ENCODE results near the gene DHRS3. TPM values are rescaled to one million over a fixed set of nuclear protein-coding genes. Genes with fewer than 3 reads are reported as not detected.
"Not testable (repeated sequence)": the region's sequence is repeated elsewhere in the genome, so short reads cannot be mapped to it uniquely, and the experiment has no call there.

Gene DHRS3
- total RNA-seq, 1 experiment from 2014 or later: 28.8 TPM

- DNase-seq (ENCODE audit: low read depth): no peak
These were observed 39.1 kb downstream of the DHRS3 start for GRCh38 chr1:12578860-12579422.

DNA sequence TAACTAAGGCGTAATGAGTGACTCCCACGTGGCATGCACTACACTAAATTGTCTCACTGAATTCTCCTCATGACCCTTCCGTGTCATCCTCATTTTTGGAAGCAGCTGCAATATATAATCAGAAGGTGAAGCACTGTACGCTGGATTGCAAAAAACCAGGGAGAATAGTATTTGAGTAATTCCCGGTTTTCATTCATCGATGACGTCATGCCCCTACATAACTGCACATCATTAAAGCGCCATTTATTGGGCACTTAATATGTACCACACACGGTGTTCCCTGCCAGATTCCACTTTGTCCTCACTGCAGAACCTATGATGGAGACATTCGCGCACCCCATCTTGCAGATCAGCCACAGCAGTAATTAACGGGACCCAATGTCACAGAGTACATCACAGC is 41.0 kb downstream of the DHRS3 start:
- no peak for DNase-seq (ENCODE audit: low read depth)

DNA sequence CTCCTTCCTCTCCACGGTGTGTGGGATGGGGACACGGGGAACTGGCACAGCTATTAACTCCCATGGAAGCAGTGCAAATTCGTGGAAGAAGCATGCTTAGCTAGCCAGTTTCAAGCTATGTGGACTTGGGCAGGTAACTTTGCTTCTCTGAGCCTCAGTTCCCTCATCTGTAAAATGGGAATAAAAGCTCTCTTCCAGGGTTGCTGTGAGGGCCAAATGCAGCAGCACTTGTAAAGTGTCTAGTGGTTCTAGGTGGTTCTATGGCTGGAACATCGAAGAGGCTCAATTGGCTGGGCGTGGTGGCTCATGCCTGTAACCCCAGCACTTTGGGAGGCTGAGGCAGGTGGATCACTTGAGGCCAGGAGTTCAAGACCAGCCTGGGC is 43.3 kb downstream of the DHRS3 start:
- no peak for DNase-seq (ENCODE audit: low read depth)

- DNase-seq (ENCODE audit: low read depth): no peak
These were observed 44.8 kb downstream of the DHRS3 start for GRCh38 chr1:12573015-12573825.

DNA sequence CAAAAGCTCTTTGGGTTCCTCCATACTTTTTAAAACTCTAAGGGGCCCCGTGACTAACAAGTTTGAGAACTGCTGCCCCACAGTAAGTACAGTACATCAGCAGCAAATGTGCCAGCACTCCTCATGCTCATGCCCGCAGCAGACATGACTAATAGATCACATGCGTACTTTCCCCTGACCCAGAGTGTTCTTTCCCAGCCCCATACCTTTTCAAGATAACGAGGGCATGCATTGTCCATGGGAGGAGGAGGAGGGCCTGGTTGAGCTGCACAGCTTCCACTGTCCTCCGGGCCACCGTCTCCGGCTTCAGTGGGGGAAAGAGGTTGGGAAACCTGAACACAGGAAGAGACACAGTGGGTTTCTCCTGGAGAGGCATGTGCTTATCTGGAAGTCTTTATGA is 45.5 kb downstream of the DHRS3 start:
- DNase-seq (ENCODE audit: low read depth): no peak

DNA sequence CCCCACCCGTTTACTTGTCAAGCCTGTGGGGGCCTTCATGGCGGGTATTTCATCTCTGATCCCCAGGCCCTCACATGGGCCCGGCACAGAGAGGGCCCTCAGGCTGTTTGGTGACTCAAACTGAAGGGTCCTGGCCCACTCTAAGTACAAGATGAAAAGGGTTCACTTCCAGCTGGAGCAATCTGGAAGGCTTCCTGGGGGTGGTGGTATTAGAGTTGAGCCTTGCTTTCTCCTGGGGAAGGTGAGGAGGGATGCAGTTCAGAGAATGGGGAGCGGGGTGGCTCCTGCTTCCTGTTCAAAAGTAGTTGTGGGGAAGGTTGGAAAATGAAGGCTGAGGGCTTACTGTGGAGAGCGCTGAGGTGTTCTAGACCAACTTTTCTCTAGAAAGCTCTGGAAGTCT is 47.7 kb downstream of the DHRS3 start:
- no peak for DNase-seq (ENCODE audit: low read depth)

DNA sequence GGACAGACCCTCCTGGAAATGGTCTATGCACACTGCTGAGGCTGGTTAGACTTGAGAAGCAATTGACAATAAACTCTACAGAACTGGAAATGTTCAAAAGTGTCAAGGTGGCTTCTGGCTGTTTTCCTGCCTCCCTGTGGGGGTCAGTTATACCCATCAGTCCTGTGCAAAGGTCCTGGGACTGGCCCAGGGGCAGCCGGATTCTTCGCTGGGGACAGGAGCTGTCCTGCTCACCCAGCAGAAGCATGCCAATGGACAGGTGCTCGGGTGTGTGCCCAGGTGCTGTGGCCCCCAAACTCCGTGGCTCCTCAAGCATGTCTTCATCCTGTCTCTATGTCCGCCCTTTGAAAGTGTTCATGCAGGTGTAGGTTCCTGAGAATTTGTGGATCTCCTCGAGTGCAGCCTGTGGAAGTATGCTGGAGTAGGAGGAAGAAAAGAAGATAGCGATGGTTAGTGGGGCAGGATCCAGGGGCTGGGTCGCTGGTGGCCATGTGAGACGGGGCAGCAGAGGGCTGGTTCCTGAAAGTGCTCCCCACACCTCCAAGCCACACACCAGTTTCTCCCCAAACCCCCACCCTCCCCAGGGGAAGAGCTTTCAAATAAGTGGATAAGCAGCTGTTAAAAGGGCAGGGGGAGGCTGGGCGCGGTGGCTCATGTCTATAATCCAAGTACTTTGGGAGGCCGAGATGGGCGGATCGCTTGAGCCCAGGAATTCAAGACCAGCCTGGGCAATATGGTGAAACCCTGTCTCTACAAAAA is 49.8 kb downstream of the DHRS3 start:
- DNase-seq (ENCODE audit: low read depth): no peak

DNA sequence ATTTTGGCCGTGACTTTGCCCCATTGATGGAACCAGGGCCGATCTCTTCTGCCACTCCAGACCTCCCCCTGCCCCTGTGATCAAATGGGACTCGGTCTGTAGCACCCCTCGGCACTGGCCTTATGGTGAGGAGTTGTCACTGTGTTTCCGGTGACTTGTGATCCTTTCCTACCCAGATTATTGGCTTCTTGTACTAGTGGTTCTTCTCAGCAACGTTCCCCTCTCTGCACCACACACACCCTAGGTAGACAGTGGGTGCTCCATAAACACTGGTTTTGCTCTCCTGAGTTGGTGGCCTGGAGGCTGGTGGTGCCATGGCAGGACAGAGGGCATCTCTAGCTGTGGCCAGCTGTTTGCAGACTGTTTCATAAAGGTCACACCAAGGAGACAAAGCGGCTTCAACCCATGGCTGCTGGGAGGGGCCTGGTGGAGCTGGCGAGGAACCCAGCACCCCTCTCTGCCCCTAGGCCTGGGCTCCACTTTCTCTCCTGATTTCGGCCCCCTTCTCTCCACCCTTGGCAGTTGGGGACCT is 50.7 kb downstream of the DHRS3 start:
- DNase-seq (ENCODE audit: low read depth): no peak

- no peak for DNase-seq (ENCODE audit: low read depth)
These were observed 51.3 kb downstream of the DHRS3 start for GRCh38 chr1:12566484-12567287.

DNA sequence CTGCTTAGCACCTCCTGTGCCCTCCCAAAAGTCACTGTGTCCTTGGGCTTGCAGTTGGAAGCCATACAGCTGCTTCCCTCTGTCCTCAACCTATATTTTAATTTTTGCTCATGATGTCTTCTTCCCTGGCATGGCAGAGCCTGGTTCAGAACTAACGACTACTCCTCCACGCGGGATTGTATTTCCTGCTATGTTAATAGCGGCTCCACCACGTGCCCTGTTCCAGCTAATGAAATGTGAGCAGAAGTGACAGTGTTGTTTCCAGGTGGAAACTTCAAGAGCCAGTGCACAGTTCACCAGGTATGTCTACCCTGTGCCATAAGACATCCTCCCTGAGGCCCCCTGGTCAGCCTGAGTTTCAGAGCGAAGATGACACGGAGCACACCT is 52.1 kb downstream of the DHRS3 start:
- DNase-seq (ENCODE audit: low read depth): no peak

DNA sequence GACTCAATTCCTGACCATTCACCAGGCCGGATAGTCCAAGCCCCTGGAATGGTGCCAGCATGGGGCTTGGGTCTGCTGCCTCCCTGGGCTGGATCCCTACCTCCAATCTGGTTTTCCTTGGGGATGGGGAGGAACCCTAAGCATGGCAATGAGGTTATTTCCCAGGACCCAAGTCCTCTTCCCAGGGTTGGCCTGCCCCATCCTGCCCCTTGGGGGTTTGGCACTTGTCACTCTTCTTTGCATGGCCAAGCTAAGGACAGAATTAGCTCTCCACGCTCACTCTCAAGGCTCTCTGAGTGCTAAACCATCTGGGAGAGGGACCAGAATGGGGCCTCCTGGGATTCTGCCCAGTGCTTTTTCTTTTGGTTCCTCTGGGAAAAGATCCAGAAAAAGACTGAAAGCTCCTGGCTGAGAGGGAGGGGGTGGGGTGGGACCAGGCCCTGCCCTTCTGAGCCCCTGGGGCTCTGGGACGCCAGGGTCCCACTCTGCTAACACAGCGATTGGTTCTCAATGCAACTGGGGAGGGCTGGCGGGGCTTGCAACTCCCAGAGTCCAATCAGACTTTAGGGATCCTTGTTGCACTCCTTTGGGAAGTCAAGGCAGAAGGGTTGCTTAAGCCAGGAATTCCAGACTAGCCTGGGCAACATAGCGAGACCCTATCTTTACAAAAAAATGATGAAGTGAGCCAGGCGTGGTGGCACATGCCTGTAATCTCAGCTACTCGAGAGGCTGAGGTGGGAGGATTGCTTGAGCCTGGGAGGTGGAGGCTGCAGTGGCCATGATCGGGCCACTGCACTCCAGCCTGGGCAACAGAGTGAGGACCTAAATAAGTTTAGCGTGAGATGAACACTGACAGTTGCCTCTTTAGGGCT is 52.7 kb downstream of the DHRS3 start:
- peak; percentile 65 for DNase-seq (ENCODE audit: low read depth)

DNA sequence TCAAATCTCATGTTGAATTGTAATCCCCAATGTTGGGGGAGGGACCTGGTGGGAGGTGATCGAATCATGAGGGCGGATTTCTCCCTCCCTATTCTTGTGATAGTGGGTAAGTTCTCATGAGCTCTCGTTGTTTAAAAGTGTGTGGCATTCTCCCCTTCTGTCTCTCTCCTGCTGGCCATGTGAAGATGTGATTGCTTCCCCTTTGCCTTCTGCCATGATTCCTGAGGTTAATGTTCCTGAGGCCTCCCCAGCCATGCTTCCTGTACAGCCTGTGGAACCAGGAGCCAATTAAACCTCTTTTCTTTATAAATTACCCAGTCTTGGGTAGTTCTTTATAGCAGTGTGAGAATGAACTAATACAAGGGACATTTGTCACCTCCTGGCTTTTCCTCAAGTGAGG is 53.8 kb downstream of the DHRS3 start:
- not testable (repeated sequence) for DNase-seq (ENCODE audit: low read depth)

- DNase-seq (ENCODE audit: low read depth): no peak
These were observed 54.9 kb downstream of the DHRS3 start for GRCh38 chr1:12562955-12563576.

- no peak for DNase-seq (ENCODE audit: low read depth)
These were observed 56.9 kb downstream of the DHRS3 start for GRCh38 chr1:12561121-12561520.

DNA sequence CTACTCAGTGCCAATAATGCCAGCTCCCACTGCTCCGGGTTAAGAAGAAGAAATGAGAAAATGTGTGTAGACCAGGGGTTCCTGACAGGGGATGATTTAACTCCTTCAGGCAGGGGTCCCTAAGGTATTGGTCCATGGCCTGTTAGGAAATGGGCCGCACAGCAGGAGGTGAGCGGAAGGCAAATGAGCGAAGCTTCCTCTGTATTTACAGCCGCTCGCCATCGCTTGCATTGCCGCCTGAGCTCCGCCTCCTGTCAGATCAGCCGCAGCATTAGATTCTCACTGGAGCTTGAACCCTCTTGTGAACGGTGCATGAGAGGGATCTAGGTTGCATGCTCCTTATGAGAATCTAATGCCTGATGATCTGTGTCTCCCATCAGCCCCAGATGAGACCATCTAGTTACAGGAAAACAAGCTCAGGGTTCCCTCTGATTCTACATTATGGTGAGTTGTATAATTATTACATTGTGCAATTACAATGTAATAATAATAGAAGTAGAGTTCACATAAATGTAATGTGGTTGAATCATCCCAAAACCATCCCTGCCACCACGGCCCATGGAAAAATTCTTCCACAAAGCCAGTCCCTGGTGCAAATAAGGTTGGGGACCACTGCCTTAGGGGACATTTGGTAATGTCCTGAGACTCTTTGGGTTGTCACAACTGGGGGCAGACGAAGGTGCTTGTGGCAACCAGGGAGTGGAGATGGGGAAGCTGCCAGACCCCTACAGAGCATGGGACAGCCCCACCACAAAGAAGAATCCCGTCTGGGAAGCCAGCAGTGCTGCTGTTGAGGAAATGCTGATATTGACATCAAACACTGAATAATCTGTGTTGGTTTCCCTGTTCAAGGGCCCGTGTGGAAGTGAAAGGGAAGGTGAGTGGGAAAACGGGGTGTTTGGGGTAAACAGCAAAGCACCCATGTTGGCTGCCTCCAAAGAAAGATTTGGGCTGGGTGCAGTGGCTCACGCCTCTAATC is 60.8 kb downstream of the DHRS3 start:
- no peak for DNase-seq (ENCODE audit: low read depth)

- peak; percentile 90 for DNase-seq (ENCODE audit: low read depth)
These were observed 61.6 kb downstream of the DHRS3 start for GRCh38 chr1:12556368-12556930.

DNA sequence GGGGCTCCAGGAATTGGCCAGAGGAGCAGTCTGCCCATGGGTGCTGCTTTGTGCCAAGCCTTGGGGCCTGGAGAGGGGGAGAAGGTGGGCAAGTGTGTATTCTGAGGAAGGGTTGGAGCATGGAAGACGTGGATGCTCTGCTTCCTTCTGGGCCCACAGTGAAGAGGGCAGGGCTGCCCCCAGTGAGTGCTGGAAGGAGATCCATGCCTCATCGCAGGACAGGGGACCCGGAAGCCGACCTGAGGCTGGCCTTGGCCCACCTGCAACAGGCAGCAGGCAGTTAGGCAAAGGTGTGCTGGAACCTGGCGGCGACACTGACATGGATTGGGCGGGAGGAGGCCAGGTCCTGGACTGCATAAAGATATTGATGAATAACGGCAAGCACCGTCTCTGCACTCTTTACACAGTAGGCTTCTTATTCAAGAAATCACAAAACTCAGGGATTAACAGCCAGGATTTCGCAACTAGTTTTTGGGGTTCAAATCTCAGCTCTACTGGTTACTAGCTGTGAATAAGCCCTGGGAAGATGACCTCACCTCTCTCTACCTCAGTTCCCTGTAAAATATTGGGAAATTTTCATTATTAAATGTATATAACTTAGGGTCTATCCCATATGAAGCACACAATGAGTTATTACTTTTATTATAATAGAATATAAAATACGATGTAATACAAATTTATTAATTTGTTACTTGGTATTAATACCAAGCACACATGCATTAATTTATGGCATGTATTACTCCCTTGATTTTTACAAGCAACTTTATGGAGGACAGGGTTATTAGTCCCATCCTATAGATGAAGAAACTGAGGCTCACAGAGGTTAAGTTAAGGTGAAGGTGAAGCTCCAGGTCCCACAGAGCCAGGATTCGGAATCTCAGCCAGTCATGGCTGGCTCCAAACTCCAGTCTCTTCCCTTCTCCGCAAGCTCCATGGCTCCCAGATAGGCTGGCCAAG is 62.3 kb downstream of the DHRS3 start:
- DNase-seq (ENCODE audit: low read depth): no peak
